Loucy (cell line): ENCODE results near the gene NOTCH1.

Experiments
- H2AFZ ChIP-seq: fragments of 200-600 bp; sonication (generic); 2 replicates; pipeline ENCODE4 v1.6.0; 2016; ENCODE audit warnings: antibody characterized with exemption, mild to moderate bottlenecking, low read length, moderate library complexity
- H3F3A ChIP-seq: fragments of 200-600 bp; 2 replicates; pipeline ENCODE4 v1.6.0; 2016; ENCODE audit warnings: antibody characterized with exemption, low read depth, mild to moderate bottlenecking
- H3K27me3 ChIP-seq: fragments of 200-600 bp; sonication (generic); 2 replicates; pipeline ENCODE4 v1.6.1; 2014; ENCODE audit warnings: low read length, mild to moderate bottlenecking; ENCODE audit not compliant: insufficient read depth, poor library complexity, severe bottlenecking
- H3K36me3 ChIP-seq: fragments of 200-600 bp; sonication (generic); 2 replicates; pipeline ENCODE4 v1.6.1; 2016; ENCODE audit warnings: low read length; ENCODE audit not compliant: insufficient read depth
- H3K4me1 ChIP-seq: fragments of 200-600 bp; sonication (generic); 2 replicates; pipeline ENCODE4 v1.5.1; 2014; ENCODE audit warnings: low read length, mild to moderate bottlenecking; ENCODE audit not compliant: insufficient read depth, poor library complexity, severe bottlenecking
- H3K4me2 ChIP-seq: fragments of 200-600 bp; sonication (generic); 2 replicates; pipeline ENCODE4 v1.6.0; 2014; ENCODE audit warnings: antibody characterized with exemption, low read length, low read depth, mild to moderate bottlenecking; ENCODE audit not compliant: poor library complexity, severe bottlenecking
- H3K4me3 ChIP-seq: fragments of 200-600 bp; sonication (generic); 2 replicates; pipeline ENCODE4 v1.5.1; 2014; ENCODE audit warnings: low read length, mild to moderate bottlenecking, mixed read lengths; ENCODE audit not compliant: poor library complexity, severe bottlenecking
- H3K79me2 ChIP-seq: fragments of 200-600 bp; sonication (generic); 2 replicates; pipeline ENCODE4 v1.6.1; 2014; ENCODE audit warnings: low read length; ENCODE audit not compliant: insufficient read depth
- H3K9ac ChIP-seq: fragments of 200-600 bp; sonication (generic); 2 replicates; pipeline ENCODE4 v1.6.0; 2014; ENCODE audit warnings: mild to moderate bottlenecking, low read depth, low read length, moderate library complexity; ENCODE audit not compliant: poor library complexity, severe bottlenecking
- H3K9me2 ChIP-seq: fragments of 200-600 bp; sonication (generic); replicated peaks from 2 replicates; pipeline ENCODE4 v1.6.1; 2016; ENCODE audit warnings: low read depth, low read length, mixed read lengths
- H3K9me3 ChIP-seq: fragments of 200-600 bp; sonication (generic); 2 replicates; pipeline ENCODE4 v1.6.1; 2014; ENCODE audit warnings: mild to moderate bottlenecking, antibody characterized with exemption, low read length, low read depth; ENCODE audit not compliant: insufficient read depth
- H4K20me1 ChIP-seq: fragments of 200-600 bp; sonication (generic); 2 replicates; pipeline ENCODE4 v1.6.0; 2014; ENCODE audit warnings: antibody characterized with exemption, low read length, mild to moderate bottlenecking; ENCODE audit not compliant: insufficient read depth, poor library complexity, severe bottlenecking
- CTCF ChIP-seq: fragments of 200-600 bp; sonication (generic); conservative IDR thresholded peaks from 2 replicates; pipeline ENCODE4 v1.5.1; 2014; ENCODE audit warnings: mild to moderate bottlenecking, antibody characterized with exemption, low read length
- EZH2phosphoT487 ChIP-seq: fragments of 200-600 bp; IDR thresholded peaks from 2 replicates; pipeline ENCODE4 v1.6.1; 2018; ENCODE audit warnings: antibody characterized with exemption, mild to moderate bottlenecking, moderate library complexity, borderline replicate concordance

The NOTCH1 gene

GRCh38 chr9:136565715-136566552 lies 20.1 kb upstream of the NOTCH1 start:
- H3K9me2 ChIP-seq, result no peaks in the 10 kb centered on the region
- TF ChIP-seq EZH2phosphoT487, result no peak
- TF ChIP-seq CTCF, result no peak
- H3K36me3 ChIP-seq, result no peaks in the 10 kb centered on the region
- no peak overlapping the region for H3K4me2 ChIP-seq
- H3K4me3 ChIP-seq, result no peak overlapping the region
- H3F3A ChIP-seq, result no peaks in the 10 kb centered on the region
- H3K9ac ChIP-seq, result no peak overlapping the region
- no peaks in the 10 kb centered on the region for H3K4me1 ChIP-seq
- H3K79me2 ChIP-seq, result no peaks in the 10 kb centered on the region
- H3K9me3 ChIP-seq, result no peaks in the 10 kb centered on the region
- no peaks in the 10 kb centered on the region for H3K27me3 ChIP-seq
- H4K20me1 ChIP-seq, result no peaks in the 10 kb centered on the region
- no peak overlapping the region for H2AFZ ChIP-seq

- no peaks in the 10 kb centered on the region for H3K79me2 ChIP-seq
Observed at GRCh38 chr9:136565086-136565714, 19.4 kb upstream of the NOTCH1 start.

GRCh38 chr9:136564379-136564988 lies 18.6 kb upstream of the NOTCH1 start:
- no peaks in the 10 kb centered on the region for H3K9me3 ChIP-seq
- no peaks in the 10 kb centered on the region for H3K36me3 ChIP-seq
- no peaks in the 10 kb centered on the region for H3K79me2 ChIP-seq
- no peaks in the 10 kb centered on the region for H4K20me1 ChIP-seq
- H2AFZ ChIP-seq, result no peak overlapping the region
- H3F3A ChIP-seq, result no peaks in the 10 kb centered on the region
- H3K4me2 ChIP-seq, result no peak overlapping the region
- H3K4me3 ChIP-seq, result no peak overlapping the region
- no peak overlapping the region for H3K9ac ChIP-seq
- TF ChIP-seq CTCF (no peak), EZH2phosphoT487 (no peak)
- no peaks in the 10 kb centered on the region for H3K4me1 ChIP-seq
- H3K27me3 ChIP-seq, result no peaks in the 10 kb centered on the region
- H3K9me2 ChIP-seq, result no peaks in the 10 kb centered on the region

More at GRCh38 chr9:136565086-136565714, 19.4 kb upstream of the NOTCH1 start:
- Histone ChIP-seq H3K4me1 (no peaks in the 10 kb centered on the region), H3K9me2 (no peaks in the 10 kb centered on the region), H3K9me3 (no peaks in the 10 kb centered on the region), H3K27me3 (no peaks in the 10 kb centered on the region), H3K4me3 (no peak overlapping the region), H3K9ac (no peak overlapping the region), H4K20me1 (no peaks in the 10 kb centered on the region), H3K36me3 (no peaks in the 10 kb centered on the region), H3K4me2 (no peak overlapping the region), H2AFZ (no peak overlapping the region), H3F3A (no peaks in the 10 kb centered on the region)
- TF ChIP-seq EZH2phosphoT487, result no peak
- TF ChIP-seq CTCF, result no peak
